ENCODE data around the gene MAPT. TPM values are rescaled to one million over a fixed set of nuclear protein-coding genes. Genes with fewer than 3 reads are reported as not detected.

MAPT gene
- total RNA-seq, 1 experiment from 2014 or later = 37.5 TPM

GRCh38 chr17:46049656-46050055, 155.3 kb downstream of the MAPT start:
- no peaks in the 10 kb centered on the region for H3K9me3 ChIP-seq (ENCODE audit: control insufficient read depth in 1 of 2, insufficient read depth in 1 of 2, low read depth in 1 of 2, low read length in 2 of 2)
- peaks cover 0 to 9% of the 10 kb centered on the region in 2 experiments; a peak in 2 of 4 replicates for H3K4me1 ChIP-seq (ENCODE audit: control insufficient read depth in 1 of 2, insufficient read depth in 2 of 2, low read length in 2 of 2)
- ChIA-PET POLR2A (no interaction called here), RAD21 (ENCODE audit: low non-redundant PET in 1 of 2, low total read pairs in 2 of 2, uncharacterized antibody in 2 of 2, unreplicated experiment in 2 of 2) (no interaction called here), CTCF (no interaction called here)
- no peaks in the 10 kb centered on the region for H3K9me2 ChIP-seq (ENCODE audit: insufficient read depth)
- H4K20me1 ChIP-seq (ENCODE audit: insufficient read depth) = peaks cover 13% of the 10 kb centered on the region; the same call in 1 of the 2 replicates
- H3K4me2 ChIP-seq (ENCODE audit: low read length) = no peak overlapping the region
- no TSS peak for BruUV-seq (replicated peaks)
- H3K9ac ChIP-seq (ENCODE audit: low read length) = no peak overlapping the region
- TF ChIP-seq ZNF274 (IDR thresholded peaks at IDR 0.05; ENCODE audit: low read depth, low read length) = no peak
- no peak for TF ChIP-seq POLR2AphosphoS5 (IDR thresholded peaks at IDR 0.05; ENCODE audit: low read depth, low read length)
- no peak for TF ChIP-seq ATF3 (IDR thresholded peaks at IDR 0.05)
- TF ChIP-seq ZFX (IDR thresholded peaks at IDR 0.05) = no peak
- TF ChIP-seq TCF7L2 (IDR thresholded peaks at IDR 0.05; ENCODE audit: borderline replicate concordance, extremely low read depth, insufficient read depth, insufficient read length) = no peak
- peaks cover 30 to 33% of the 10 kb centered on the region in 2 experiments for H3K36me3 ChIP-seq (ENCODE audit: control insufficient read depth in 1 of 2, insufficient read depth in 2 of 2, low read length in 2 of 2)
- DNase-seq (ENCODE audit: low read depth, low spot score) = no peak
- no peak overlapping the region for H3K27ac ChIP-seq (ENCODE audit: low read depth, low read length)
- no peak for ATAC-seq
- intact Hi-C loops (cut with micrococcal nuclease) = no loop called here
- H3K79me2 ChIP-seq (ENCODE audit: insufficient read depth, low read length) = peaks cover 16% of the 10 kb centered on the region
- H3K4me3 ChIP-seq (replicated peaks in 1 of 2; ENCODE audit: low read depth in 1 of 2, low read length in 2 of 2) = no peak overlapping the region
- no peaks in the 10 kb centered on the region for H3K27me3 ChIP-seq (ENCODE audit: insufficient read depth, low read length)
- H2AFZ ChIP-seq (ENCODE audit: low read depth, low read length, poor library complexity, severe bottlenecking) = no peak overlapping the region

- DNase-seq (ENCODE audit: low read depth, low spot score) (no peak), ATAC-seq (no peak)
- intact Hi-C loops (cut with micrococcal nuclease) = no loop called here
- peaks cover 14 to 33% of the 10 kb centered on the region in 2 experiments for H3K4me1 ChIP-seq (ENCODE audit: control insufficient read depth in 1 of 2, insufficient read depth in 2 of 2, low read length in 2 of 2)
- ChIA-PET CTCF (interaction anchor here (2.5 kb wide), 1 partner anchor 9 kb away, joined by 14 read pairs; no protein-coding TSS in a partner anchor), RAD21 (ENCODE audit: low non-redundant PET in 1 of 2, low total read pairs in 2 of 2, uncharacterized antibody in 2 of 2, unreplicated experiment in 2 of 2) (no interaction called here), POLR2A (no interaction called here)
- H3K27me3 ChIP-seq (ENCODE audit: insufficient read depth, low read length) = no peaks in the 10 kb centered on the region
- no peak for TF ChIP-seq CEBPB (IDR thresholded peaks at IDR 0.05; ENCODE audit: low read depth)
- TF ChIP-seq POLR2A (IDR thresholded peaks at IDR 0.05; ENCODE audit: borderline replicate concordance, extremely low read depth, insufficient read depth, insufficient read length) = no peak
- no peak for TF ChIP-seq ZFX (IDR thresholded peaks at IDR 0.05)
- TF ChIP-seq ZNF274 (IDR thresholded peaks at IDR 0.05; ENCODE audit: low read depth, low read length) = no peak
- no peak for TF ChIP-seq TCF7L2 (IDR thresholded peaks at IDR 0.05; ENCODE audit: borderline replicate concordance, extremely low read depth, insufficient read depth, insufficient read length)
- H3K79me2 ChIP-seq (ENCODE audit: insufficient read depth, low read length) = peaks cover 45% of the 10 kb centered on the region
- no peak overlapping the region for H3K4me3 ChIP-seq (replicated peaks in 1 of 2; ENCODE audit: low read depth in 1 of 2, low read length in 2 of 2)
- no peaks in the 10 kb centered on the region for H3K9me3 ChIP-seq (ENCODE audit: control insufficient read depth in 1 of 2, insufficient read depth in 1 of 2, low read depth in 1 of 2, low read length in 2 of 2)
- peaks cover 15 to 20% of the 10 kb centered on the region in 2 experiments for H3K36me3 ChIP-seq (ENCODE audit: control insufficient read depth in 1 of 2, insufficient read depth in 2 of 2, low read length in 2 of 2)
- no peak overlapping the region for H3K9ac ChIP-seq (ENCODE audit: low read length)
- no peaks in the 10 kb centered on the region for H3K9me2 ChIP-seq (ENCODE audit: insufficient read depth)
- H3K27ac ChIP-seq (ENCODE audit: low read depth, low read length) = no peak overlapping the region
- peaks cover 16% of the 10 kb centered on the region; the same call in 1 of the 2 replicates for H4K20me1 ChIP-seq (ENCODE audit: insufficient read depth)
- no peak overlapping the region for H3K4me2 ChIP-seq (ENCODE audit: low read length)
- H2AFZ ChIP-seq (ENCODE audit: low read depth, low read length, poor library complexity, severe bottlenecking) = no peak overlapping the region
- BruUV-seq (replicated peaks) = no TSS peak
These were observed 159.7 kb downstream of the MAPT start for GRCh38 chr17:46053911-46054534.

Measured in HCT116 (cell line).